ENCODE data around the gene MZF1.
A peak's percentile ranks its signal among the peaks of the same experiment; 100 is the strongest.
"Not testable (repeated sequence)": the region's sequence is repeated elsewhere in the genome, so short reads cannot be mapped to it uniquely, and the experiment has no call there.

The MZF1 gene

DNA sequence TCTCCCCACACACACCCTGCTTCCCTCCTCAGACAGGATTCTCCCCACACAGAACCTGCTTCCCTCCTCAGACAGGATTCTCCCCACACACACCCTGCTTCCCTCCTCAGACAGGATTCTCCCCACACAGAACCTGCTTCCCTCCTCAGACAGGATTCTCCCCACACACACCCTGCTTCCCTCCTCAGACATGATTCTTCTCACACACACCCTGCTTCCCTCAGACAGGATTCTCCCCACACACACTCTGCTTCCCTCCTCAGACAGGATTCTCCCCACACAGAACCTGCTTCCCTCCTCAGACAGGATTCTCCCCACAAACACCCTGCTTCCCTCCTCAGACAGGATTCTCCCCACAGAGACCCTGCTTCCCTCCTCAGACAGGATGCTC lies 34.0 kb downstream of the MZF1 start:
- DNase-seq (ENCODE audit: low read depth) = not testable (repeated sequence)

DNA sequence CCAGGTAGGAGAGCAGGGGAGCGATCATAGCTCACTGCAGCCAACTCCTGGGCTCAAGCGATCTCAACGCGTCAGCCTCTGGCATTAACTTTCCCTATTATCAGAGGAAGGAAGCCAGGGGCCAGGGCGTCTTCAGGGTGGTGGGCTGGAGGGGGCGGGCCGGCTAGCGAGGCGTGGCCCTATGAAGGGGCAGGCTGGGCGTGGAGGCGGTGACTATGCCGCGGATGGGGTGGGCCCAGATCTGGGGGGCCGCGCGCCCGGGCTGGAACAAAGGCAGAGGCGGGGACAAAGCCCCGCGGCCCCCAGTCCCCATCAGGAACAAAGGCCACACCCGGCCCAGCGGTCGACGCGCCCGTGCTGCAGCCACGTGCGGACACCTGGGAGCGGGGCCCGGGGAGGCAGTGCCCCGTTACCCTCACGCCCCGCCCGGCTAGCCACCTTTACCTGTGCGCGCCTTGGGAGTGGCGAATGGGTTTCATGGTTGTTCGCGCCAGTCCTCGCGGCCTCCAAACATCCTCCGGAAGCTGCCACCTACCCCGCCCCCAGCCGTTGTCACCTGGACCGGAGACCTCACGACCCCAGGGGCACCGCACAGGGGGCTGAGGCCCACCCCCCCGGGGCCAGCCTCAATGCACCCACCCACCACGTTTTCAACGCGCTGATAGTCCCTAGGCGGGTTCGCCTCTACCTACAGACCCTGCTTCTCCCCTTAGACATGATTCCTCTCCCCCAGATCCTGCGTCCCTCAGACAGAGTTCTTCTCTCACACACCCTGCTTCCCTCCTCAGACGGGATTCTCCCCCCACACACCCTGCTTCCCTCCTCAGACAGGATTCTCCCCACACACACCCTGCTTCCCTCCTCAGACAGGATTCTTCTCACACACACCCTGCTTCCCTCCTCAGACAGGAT lies 34.6 kb downstream of the MZF1 start:
- DNase-seq (ENCODE audit: low read depth) = no peak

DNA sequence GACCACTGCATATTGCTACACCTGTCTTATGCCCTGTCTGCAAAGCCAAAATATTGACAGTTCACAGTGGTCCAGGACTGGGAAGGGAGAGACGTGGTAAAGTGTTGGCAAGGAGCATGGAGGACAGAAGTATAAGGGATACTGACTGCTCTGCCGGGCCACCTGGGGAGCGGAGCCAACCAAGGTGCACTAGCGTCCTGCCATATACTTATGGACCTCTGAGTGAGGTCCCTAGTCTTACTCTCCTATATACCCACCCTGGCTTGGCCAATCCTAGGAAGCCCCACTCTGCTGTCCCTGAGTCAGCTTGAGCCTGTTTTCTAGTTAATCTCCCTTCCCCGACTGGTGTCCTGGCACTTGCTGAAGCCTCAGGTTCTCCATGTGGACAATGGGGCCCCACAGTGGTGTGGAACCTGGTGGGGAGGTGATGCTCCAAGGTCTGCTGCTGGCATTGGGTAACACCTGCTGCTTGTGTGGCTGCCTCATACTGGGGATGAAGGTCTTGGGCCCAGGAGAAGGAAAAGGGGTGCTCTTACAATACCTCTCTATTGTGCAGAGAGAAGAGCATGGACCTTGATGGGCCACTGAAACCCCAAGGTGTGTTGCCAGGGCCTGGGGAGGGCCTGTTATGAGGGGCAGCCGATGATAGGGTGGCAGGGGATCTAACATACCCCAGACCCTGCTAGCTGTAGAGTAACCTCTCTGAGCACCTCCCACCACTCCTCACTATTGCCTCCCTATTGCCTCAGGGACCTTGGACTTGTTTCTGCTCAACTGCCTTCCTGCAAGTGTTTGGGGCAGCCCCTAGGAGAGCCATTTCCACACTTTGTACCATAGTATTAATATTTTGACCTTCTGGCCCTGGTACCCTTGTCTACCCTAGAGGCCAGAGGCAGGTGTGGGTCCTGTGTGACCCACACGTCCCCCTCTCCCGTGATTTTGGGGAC lies 36.0 kb downstream of the MZF1 start:
- DNase-seq (ENCODE audit: low read depth) = no peak

DNA sequence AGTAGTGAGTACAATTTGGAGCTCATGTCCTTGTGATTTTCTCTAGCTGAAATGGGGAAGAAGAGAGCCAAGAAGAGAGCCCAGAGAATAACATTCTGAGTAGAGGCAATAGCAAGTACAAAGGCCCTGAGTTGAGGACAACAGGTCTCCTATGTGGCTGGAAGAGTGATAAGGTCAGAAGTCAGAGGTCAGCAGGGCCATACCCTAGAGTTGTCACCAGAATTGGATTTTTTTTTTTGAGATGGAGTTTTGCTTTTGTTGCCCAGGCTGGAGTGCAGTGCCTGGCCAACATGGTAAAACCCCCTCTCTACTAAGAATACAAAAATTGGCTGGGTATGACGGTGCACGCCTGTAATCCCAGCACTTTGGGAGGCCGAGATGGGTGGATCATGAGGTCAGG lies 37.3 kb downstream of the MZF1 start:
- no peak for DNase-seq (ENCODE audit: low read depth)

GRCh38 chr19:58531034-58531840 lies 41.9 kb downstream of the MZF1 start:
- DNase-seq (ENCODE audit: low read depth) = no peak

DNA sequence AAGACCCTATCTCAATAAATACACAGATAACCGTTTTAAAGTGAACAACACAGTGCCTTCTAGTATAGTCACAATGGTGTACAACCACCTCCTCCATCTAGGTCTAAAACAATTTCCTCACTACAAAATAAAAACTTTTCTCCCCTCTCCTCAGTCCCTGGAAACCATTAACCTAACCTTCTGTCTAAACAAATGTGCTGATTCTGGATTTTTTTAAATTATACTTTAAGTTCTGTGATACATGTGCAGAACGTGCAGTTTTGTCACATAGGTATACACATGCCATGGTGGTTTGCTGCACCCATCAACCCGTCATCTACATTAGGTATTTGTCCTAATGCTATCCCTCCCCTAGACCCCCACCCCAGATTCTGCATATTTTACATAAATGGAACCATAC lies 43.7 kb downstream of the MZF1 start:
- no peak for DNase-seq (ENCODE audit: low read depth)

DNA sequence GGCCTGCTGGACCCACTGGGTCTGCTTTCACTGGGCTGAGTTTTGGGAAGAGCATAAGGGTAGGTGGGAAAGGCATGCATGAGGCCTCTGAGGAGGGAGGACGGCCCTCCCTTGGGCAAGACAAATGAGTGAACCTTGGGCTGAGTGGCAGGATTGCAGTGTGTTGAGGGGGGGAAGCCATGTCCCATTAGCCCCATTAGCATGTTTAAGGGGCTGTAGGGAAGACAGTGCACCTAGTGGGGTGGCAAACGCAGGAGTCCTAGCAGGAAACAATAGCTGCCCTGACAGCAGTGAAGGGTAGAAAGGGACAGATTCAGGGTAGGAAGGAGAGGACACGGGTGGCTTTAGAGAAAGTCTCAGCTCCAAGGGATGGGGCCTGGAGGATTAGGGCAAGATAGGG lies 50.4 kb downstream of the MZF1 start:
- no peak for DNase-seq (ENCODE audit: low read depth)

DNA sequence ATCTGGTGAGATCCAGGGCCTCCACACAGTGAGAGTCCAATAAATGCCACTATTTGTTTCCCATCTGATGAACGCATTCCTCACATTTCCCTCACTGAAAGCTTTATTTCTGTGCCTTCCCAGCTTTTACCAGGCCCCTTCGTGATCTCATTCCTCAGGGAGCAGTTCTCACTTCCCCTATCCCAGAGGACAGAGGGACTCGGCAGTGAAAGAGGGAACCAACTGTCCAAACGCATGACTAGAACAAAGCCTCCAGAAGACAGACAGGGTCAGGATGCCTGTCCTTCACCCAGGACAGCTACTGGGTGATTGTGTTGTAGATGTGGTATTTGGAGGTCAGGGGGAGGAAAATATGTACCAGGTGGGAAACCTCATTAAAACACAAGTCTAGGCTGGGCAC lies 51.5 kb downstream of the MZF1 start:
- no peak for DNase-seq (ENCODE audit: low read depth)

- DNase-seq (ENCODE audit: low read depth) = no peak
These were observed 52.9 kb downstream of the MZF1 start for GRCh38 chr19:58520257-58520599.

GRCh38 chr19:58519355-58520256 lies 53.5 kb downstream of the MZF1 start, which contains the start of gene ZBTB45:
Gene ZBTB45 (minus strand): TSS chr19:58519810. CDS start chr19:58517673, 2,137 bp downstream.
- peak; percentile 82 for DNase-seq (ENCODE audit: low read depth)

DNA sequence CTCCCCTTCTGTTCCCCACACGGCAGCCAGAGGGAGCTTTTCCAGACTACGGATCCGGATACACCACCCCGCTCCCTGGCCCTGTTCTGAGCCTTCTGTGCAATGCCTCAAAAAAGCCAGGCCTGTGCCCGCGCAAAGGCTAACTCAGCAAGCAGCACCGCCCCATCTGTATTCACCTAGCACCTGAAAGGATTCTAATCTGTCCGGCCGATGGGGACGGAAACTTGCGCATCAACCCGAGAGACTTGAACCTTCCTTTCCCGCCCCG lies 54.1 kb downstream of the MZF1 start:
- peak; percentile 24 for DNase-seq (ENCODE audit: low read depth)

DNA sequence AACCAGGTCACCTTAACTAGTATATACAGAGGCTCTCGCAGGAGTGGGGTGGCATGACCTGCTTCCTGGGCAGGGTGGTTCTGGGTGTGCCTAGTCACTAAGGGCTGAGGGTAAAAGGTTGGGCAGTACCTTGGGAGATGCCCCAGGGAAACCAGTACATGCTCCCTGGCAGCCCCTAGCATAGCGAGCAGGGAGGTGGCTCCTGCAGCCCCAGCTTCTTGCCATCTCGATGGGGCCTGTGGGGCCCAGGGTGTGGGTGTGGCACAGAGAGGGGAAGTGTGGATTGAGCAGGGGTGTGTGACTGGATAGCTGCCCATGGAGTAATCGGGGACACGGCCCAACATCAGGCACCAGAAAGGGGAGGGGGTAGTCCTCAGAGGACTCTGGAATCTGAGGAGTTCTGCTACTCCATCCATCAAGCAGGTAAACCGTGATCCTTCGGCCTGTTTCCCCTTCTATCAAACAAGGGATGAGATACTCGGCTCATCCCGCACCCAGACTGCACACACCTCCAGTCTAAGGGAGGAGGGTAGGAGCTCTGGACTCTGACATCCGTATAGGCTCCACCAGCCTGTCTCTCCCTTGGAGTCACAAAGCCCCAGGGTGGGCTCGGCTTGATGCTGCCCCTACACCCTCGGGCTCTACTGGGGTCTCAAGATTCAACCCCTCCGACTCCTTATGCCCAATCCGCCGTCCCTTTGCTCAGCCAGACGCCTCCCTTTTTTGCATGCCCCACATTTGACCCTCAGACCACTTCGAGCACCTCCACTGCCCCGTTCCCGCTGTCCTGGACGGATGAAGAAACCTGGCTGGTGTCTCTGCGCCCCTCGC lies 54.7 kb downstream of the MZF1 start:
- no peak for DNase-seq (ENCODE audit: low read depth)

DNA sequence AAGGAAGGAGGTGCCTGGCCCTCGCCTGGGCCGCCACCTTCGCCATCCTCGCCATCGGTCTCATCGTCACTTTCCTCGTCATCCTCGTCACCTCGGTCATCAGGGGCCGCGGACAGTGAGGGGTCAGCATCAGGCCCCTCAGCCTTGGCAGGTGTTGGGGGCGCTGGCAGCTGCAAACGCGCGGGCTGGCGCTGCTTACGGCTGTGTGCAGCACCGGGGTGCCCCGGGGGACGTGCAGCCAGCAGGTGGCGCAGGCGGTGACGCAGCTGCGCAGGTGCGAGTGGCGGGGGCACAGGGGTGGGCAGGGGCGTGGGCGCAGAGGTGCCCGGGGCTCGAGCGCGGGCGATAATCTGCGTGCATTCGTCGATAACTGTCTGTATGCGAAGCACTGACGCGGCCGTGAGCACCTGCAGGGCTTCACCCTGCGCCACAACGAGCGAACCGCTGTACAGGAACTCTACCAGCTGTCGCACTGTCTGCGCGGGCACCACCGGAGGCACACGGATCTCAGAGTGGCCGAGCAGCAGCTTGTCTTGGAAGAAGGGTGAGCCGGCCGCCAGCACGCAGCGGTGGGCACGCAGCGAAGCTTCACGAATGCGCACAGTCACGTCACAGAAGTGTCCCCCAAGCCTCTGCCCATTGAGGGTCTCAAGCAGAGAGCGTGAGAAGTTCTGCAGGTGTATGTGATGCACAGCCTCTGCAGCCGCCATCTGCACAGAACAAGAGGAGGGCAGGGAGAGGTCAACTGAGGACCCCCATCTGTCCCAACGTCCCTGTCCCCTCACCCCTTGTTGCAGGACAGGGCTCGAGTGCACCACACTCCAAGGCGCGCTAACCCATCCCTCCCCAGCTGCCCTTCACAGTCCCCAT lies 55.9 kb downstream of the MZF1 start:
- no peak for DNase-seq (ENCODE audit: low read depth)

- DNase-seq (ENCODE audit: low read depth) = no peak
These were observed 56.8 kb downstream of the MZF1 start for GRCh38 chr19:58516246-58516836.

- DNase-seq (ENCODE audit: low read depth) = no peak
These were observed 57.9 kb downstream of the MZF1 start for GRCh38 chr19:58515259-58515658.

DNA sequence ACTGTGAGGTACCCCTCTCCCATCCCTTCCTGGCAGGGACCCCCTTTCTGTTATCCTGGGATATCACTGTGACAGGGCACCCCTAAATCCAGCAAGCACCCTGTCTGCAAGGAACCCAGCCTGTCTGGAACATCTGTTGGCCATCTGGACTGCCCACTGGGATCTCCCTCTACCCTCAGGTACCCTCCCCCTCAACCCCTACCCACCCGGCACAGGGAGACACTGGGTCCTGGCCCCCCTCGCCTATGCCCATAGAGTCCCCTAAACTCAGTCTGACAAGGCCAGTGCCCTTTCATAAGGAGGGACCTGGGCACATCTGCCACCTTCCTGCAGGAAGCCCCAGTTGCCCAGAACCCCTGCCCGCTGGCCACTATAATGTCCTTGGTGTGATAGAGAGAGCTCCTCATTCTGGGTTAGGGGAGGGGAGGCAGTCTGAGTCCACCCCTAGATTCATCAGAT lies 58.5 kb downstream of the MZF1 start:
- no peak for DNase-seq (ENCODE audit: low read depth)

DNA sequence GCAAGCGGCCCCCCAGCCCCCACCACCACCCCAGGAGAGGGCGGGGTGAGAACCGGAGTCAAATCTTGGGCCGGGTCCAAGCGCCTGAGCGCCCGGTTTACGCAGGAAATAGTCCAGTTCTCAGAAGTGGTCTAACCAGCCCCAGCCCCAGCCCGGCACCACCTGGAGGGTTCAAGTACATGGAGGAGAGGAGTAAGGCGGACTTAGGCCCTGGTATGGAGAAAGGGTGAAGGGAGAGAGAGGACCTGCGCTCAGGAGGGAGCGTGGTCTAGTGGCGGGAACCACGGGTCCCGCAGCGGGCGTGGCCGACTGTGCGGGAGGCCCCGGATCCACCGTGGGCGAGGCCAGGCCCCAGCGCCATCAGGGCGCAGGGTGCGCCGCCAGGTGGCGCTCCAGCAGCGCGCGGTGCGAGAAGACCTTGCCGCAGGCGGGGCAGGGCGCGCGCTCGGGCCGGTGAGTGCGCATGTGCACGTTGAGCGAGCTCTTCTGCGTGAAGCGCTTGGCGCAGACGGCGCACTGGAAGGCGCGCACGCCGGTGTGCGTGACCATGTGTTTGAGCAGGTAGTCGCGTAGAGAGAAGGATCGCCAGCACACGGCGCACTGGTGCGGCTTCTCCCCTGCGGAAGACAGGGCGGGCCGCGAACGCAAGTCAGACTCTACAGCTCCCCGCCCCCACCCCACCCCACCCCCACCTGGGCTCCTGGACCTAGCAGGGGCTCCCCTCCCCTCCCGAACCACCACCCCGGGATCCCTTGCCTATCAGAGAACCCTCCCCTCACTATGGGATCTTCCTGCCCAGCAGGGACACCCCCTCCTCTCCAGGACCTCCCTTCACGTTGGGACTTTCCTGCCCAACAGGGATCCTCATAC lies 59.2 kb downstream of the MZF1 start:
- peak; percentile 90 for DNase-seq (ENCODE audit: low read depth)

GRCh38 chr19:58513213-58513693 lies 59.9 kb downstream of the MZF1 start:
- DNase-seq (ENCODE audit: low read depth) = no peak

All from activated gamma-delta T cell treated with anti-CD3 and anti-CD28 coated beads, Interleukin-2, amount 50 U/mL, for 16 hours (primary cell).